MCF 10A (cell line): Measurements from ENCODE around the gene DDX42. TPM values are rescaled to one million over a fixed set of nuclear protein-coding genes. Genes with fewer than 3 reads are reported as not detected.

Experiments
- BruUV-seq: library from RNA; stranded (reverse); fragments of 400-500 nt; replicated peaks from 2 replicates; lab custom pipeline; 2021; lab: Mats Ljungman, UMichigan
- CTCF ChIA-PET: fragments of 300-600 bp; sonication (Branson Sonifier 250); formaldehyde crosslinking; extraction: SDS; loops from one replicate; lab custom pipeline; 2021; ENCODE audit warnings: antibody characterized with exemption, inconsistent platforms; lab: Yijun Ruan, JAX
- POLR2A ChIA-PET: fragments of 300-600, 350-650 bp; sonication (Branson Sonifier 250); formaldehyde crosslinking; extraction: SDS; loops from one replicate; lab custom pipeline; 2020; ENCODE audit warnings: antibody characterized with exemption, inconsistent platforms; lab: Yijun Ruan, JAX
- DNase-seq: peaks from one replicate; pipeline ENCODE4 v3.0.0-alpha.2; 2018; ENCODE audit not compliant: unreplicated experiment
- H3K27ac Mint-ChIP-seq: one replicate; pipeline ENCODE4 v1.8.0; 2022; ENCODE audit warnings: mild to moderate bottlenecking, low read depth, mixed read lengths; ENCODE audit not compliant: unreplicated experiment
- H3K27me3 Mint-ChIP-seq: one replicate; pipeline ENCODE4 v1.8.0; 2022; ENCODE audit warnings: mixed read lengths; ENCODE audit not compliant: insufficient read depth, unreplicated experiment
- H3K36me3 Mint-ChIP-seq: one replicate; pipeline ENCODE4 v1.8.0; 2022; ENCODE audit warnings: mild to moderate bottlenecking, moderate library complexity, mixed read lengths; ENCODE audit not compliant: insufficient read depth, unreplicated experiment
- H3K4me1 Mint-ChIP-seq: one replicate; pipeline ENCODE4 v1.8.0; 2022; ENCODE audit warnings: mixed read lengths; ENCODE audit not compliant: insufficient read depth, unreplicated experiment
- H3K4me3 Mint-ChIP-seq: one replicate; pipeline ENCODE4 v1.8.0; 2022; ENCODE audit warnings: mild to moderate bottlenecking, moderate library complexity, mixed read lengths; ENCODE audit not compliant: unreplicated experiment
- H3K9me3 Mint-ChIP-seq: one replicate; pipeline ENCODE4 v1.8.0; 2022; ENCODE audit warnings: mixed read lengths; ENCODE audit not compliant: unreplicated experiment
- CTCF ChIP-seq: fragments of 200-600 bp; IDR thresholded peaks from one replicate; pipeline ENCODE4 v1.8.0; 2022; ENCODE audit warnings: antibody characterized with exemption, mild to moderate bottlenecking; ENCODE audit not compliant: unreplicated experiment
- intact Hi-C: fragments of 100-400 bp; cut with micrococcal nuclease; formaldehyde crosslinking; loops from 2 replicates; pipeline ENCODE4 v1.14.1; 2022
- total RNA-seq: library from RNA; stranded (reverse); gene quantifications from 2 replicates; pipeline ENCODE4 v1.2.3, GENCODE V29; 2022

Gene DDX42
- total RNA-seq, 1 experiment from 2014 or later = 144 TPM

DNA sequence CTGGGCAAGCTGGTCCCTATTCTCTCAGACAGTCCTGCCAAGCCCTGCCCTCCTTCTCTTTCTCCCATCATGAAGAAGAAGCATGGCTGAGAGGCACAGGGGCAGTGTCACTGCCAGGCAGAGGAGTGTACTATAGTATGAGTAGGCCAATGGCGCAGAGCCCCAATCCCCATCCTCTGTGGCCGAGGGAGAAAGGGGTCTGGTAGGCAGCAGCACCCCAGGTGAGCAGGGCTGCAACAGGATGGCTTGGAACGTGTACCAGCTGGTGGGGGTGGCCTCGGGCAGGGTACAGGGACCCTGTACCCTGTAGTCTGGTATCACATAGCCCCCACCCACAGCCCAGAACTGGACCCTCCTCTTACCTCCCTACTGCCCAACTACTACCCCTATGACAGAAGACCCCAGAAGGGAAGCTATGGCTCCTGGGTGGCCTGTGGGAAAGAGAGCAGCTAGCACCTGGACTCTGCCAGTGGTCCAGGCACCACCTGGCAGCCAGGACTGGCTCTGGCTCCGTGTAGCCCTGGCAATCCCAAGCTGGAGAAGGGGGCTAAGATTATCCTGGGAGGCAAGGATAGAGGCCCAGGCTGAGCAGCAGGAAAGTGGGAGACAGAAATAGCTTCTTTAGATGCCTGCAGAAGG lies 64.1 kb downstream of the DDX42 start:
- Mint-ChIP-seq H3K4me3 (peak overlapping the region; percentile 67), H3K9me3 (no peaks in the 10 kb centered on the region), H3K27me3 (no peaks in the 10 kb centered on the region), H3K36me3 (peaks cover 55% of the 10 kb centered on the region), H3K4me1 (peaks cover 25% of the 10 kb centered on the region), H3K27ac (peak overlapping the region; percentile 89)
- POLR2A ChIA-PET = interaction anchor here (0.7 to 9.6 kb wide), 15 partner anchors 11 to 669 kb away, joined by 3 to 187 read pairs (median 4); partner anchors contain the start of genes CCDC47, CEP95, DDX42 and DDX5
- BruUV-seq = no TSS peak
- TF ChIP-seq CTCF = no peak
- CTCF ChIA-PET = interaction anchor here (0.7 to 1.8 kb wide), 7 partner anchors 10 to 670 kb away, joined by 3 to 7 read pairs (median 4); partner anchors contain the start of genes FTSJ3 and PSMC5
- intact Hi-C loops = loop anchor here (5.0 kb wide), 1 partner anchor 1166 kb away; no protein-coding TSS in a partner anchor
- DNase-seq = no peak

DNA sequence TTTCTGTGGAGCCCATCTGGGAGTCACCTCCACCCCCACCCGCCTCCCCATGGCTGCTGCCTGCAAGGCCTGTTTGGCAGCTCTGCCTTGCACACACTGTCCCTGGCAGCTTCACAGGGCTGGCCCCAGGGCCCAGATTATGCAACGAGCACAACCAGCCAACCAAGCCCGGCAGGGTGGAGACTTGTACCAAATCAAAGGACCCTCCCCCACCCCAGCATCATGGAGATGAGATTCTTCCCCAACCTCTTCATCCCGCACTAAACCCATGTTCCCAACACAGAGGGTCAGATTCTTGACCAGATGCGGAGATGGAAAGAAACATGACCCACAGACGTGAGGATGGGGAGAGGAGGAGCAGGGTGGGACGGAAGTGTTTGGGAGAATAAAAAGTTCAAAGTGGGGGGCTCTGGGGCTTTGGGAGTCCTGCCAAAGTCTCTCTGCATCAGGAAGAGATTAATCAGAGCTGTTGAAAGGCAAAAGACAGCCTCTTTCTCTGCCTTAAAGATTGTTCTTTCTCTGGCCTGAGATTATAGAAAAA lies 64.7 kb downstream of the DDX42 start:
- POLR2A ChIA-PET = interaction anchor here (0.6 to 9.6 kb wide), 19 partner anchors 11 to 668 kb away, joined by 3 to 187 read pairs (median 3); partner anchors contain the start of genes CCDC47, CEP95, DDX42 and DDX5
- BruUV-seq = no TSS peak
- intact Hi-C loops = loop anchor here (5.0 kb wide), 1 partner anchor 1166 kb away; no protein-coding TSS in a partner anchor
- H3K4me1 Mint-ChIP-seq = peaks cover 25% of the 10 kb centered on the region
- H3K9me3 Mint-ChIP-seq = no peaks in the 10 kb centered on the region
- H3K4me3 Mint-ChIP-seq = peak overlapping the region; percentile 67
- no peaks in the 10 kb centered on the region for H3K27me3 Mint-ChIP-seq
- H3K27ac Mint-ChIP-seq = peak overlapping the region; percentile 89
- DNase-seq = peak; percentile 89
- CTCF ChIA-PET = interaction anchor here (1.0 to 1.8 kb wide), 4 partner anchors 11 to 669 kb away, joined by 3 to 7 read pairs (median 4); partner anchors contain the start of genes FTSJ3 and PSMC5
- H3K36me3 Mint-ChIP-seq = peaks cover 52% of the 10 kb centered on the region
- TF ChIP-seq CTCF = no peak

DNA sequence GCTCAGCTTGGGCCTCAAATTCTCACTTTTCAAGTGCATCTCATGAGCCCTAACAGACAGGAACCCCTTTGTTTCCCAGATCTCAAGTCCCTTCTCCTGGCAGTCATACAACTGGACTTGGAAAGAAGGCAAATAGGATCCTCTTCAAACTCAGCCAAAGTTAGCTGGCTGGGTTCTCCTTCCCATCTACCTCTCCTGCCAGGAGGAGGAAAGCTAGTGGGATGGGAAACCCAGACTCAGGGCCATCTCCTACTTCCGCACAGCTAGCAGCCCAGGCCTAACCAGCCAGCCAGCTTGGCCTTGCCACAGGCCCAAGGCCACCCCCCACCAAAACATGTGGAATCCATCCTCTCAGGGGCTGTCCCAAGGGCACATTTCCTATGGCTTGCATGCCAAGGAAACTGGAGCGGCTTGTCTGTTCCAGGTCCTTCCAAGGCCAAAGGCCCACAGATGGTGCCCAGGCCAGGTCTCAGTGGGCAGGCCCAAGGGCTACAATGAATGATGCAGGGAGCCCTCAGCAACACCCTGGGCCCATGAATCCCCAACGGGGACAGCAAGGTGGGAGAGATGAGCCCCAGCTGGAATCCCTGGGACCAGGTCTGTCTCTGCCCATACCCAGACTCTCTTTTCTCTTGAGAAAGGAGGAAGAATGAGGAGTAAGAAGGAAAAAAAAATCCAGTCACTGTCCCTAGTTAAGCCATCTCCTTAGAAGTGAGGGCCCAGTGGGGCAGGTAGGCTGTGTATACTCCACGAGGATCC lies 66.8 kb downstream of the DDX42 start:
- no peak for DNase-seq
- Mint-ChIP-seq H3K9me3 (no peaks in the 10 kb centered on the region), H3K4me1 (peaks cover 33% of the 10 kb centered on the region), H3K27me3 (no peaks in the 10 kb centered on the region), H3K36me3 (peaks cover 31% of the 10 kb centered on the region), H3K4me3 (peak overlapping the region; percentile 93), H3K27ac (peak overlapping the region; percentile 90)
- ChIA-PET CTCF (interaction anchor here (2.0 kb wide), 1 partner anchor 25 kb away, joined by 7 read pairs; no protein-coding TSS in a partner anchor), POLR2A (interaction anchor here (0.6 to 9.6 kb wide), 12 partner anchors 7 to 814 kb away, joined by 3 to 187 read pairs (median 6); partner anchors contain the start of genes CCDC47, DDX42, FTSJ3 and PSMC5)
- TF ChIP-seq CTCF = no peak
- no TSS peak for BruUV-seq
- intact Hi-C loops = no loop called here
